IMR-90 (cell line): ENCODE measurements around the gene TOMM22.

Source experiments
- BHLHE40 ChIP-seq: fragments of 150-350 bp; IDR thresholded peaks from 2 replicates; pipeline ENCODE4 v1.6.1; 2016; ENCODE audit warnings: mild to moderate bottlenecking, low read depth, low read length
- CEBPB ChIP-seq: IDR thresholded peaks from 2 replicates; pipeline ENCODE4 v1.6.1; 2012; ENCODE audit warnings: low read depth, low read length, improper control_type of control experiment
- FOS ChIP-seq: fragments of 150-350 bp; IDR thresholded peaks from 2 replicates; pipeline ENCODE4 v1.6.1; 2016; ENCODE audit warnings: low read depth, low read length
- MAFK ChIP-seq: IDR thresholded peaks from 2 replicates; pipeline ENCODE4 v1.6.1; 2012; ENCODE audit warnings: low read depth, low read length, improper control_type of control experiment
- MAZ ChIP-seq: IDR thresholded peaks from 2 replicates; pipeline ENCODE4 v1.6.1; 2012; ENCODE audit warnings: low read depth, mild to moderate bottlenecking, low read length, improper control_type of control experiment, moderate library complexity, borderline replicate concordance
- MXI1 ChIP-seq: IDR thresholded peaks from 2 replicates; pipeline ENCODE4 v1.6.1; 2012; ENCODE audit warnings: low read depth, mild to moderate bottlenecking, low read length, moderate library complexity, borderline replicate concordance
- POLR2A ChIP-seq: IDR thresholded peaks from 2 replicates; pipeline ENCODE4 v1.6.1; 2012; ENCODE audit warnings: mild to moderate bottlenecking, low read depth, low read length
- RAD21 ChIP-seq: IDR thresholded peaks from 2 replicates; pipeline ENCODE4 v1.6.1; 2012; ENCODE audit warnings: low read length, improper control_type of control experiment
- RCOR1 ChIP-seq: IDR thresholded peaks from 2 replicates; pipeline ENCODE4 v1.6.1; 2012; ENCODE audit warnings: mild to moderate bottlenecking, low read length, improper control_type of control experiment; ENCODE audit not compliant: insufficient replicate concordance
- RFX5 ChIP-seq: IDR thresholded peaks from 2 replicates; pipeline ENCODE4 v1.8.0; 2012; ENCODE audit warnings: low read depth, mild to moderate bottlenecking, low read length, moderate library complexity
- SMC3 ChIP-seq: fragments of 150-350 bp; IDR thresholded peaks from 2 replicates; pipeline ENCODE4 v1.6.1; 2016; ENCODE audit warnings: low read depth, mild to moderate bottlenecking, antibody characterized with exemption, low read length, moderate library complexity
- TF ChIP-seq, protein P1 (sequence below): conservative IDR thresholded peaks from 2 replicates; pipeline ENCODE4 v1.5.1; 2012; ENCODE audit warnings: mild to moderate bottlenecking, low read depth, low read length, improper control_type of control experiment

DNA sequence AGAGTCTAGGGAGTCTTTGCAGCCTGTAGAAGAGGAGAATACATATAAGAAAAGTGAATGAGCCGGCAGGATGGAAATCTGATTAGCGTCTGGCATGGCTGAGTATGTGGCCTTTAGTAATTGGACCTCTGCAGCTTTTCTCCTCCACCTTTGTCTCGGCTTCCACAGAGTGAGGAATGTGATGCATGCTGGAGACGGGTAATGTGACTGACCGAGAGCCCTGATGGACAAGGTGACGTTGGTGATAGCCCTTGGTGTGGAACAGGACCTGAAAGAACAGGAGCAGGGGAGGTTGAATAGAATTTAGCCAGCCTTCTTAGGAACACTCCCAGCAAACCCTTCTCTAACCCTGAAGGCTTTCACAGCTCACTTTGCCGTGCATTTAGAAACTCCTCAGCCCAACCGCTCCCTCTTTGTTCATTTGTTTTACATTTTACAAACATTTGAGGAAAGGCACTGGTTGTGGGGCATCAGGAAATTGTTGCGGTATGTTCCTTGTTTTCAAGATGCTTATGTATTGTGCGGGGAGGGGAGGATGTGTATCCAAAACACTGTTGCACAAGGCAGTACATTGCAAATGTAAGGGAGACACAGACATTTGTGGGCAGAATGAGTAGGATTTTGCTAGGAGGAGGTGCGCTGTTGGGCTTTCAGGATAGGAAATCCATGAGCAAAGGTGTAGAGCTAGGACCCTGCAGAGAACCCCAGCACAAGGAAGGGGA lies 30.9 kb downstream of the TOMM22 start:
- TF ChIP-seq, protein P1, sequence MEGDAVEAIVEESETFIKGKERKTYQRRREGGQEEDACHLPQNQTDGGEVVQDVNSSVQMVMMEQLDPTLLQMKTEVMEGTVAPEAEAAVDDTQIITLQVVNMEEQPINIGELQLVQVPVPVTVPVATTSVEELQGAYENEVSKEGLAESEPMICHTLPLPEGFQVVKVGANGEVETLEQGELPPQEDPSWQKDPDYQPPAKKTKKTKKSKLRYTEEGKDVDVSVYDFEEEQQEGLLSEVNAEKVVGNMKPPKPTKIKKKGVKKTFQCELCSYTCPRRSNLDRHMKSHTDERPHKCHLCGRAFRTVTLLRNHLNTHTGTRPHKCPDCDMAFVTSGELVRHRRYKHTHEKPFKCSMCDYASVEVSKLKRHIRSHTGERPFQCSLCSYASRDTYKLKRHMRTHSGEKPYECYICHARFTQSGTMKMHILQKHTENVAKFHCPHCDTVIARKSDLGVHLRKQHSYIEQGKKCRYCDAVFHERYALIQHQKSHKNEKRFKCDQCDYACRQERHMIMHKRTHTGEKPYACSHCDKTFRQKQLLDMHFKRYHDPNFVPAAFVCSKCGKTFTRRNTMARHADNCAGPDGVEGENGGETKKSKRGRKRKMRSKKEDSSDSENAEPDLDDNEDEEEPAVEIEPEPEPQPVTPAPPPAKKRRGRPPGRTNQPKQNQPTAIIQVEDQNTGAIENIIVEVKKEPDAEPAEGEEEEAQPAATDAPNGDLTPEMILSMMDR, result no peak
- TF ChIP-seq FOS, result no peak
- no peak for TF ChIP-seq POLR2A
- no peak for TF ChIP-seq RCOR1
- TF ChIP-seq RFX5, result no peak
- TF ChIP-seq MXI1, result no peak
- no peak for TF ChIP-seq CEBPB
- no peak for TF ChIP-seq RAD21
- TF ChIP-seq BHLHE40, result no peak
- TF ChIP-seq SMC3, result no peak
- TF ChIP-seq MAZ, result no peak
- TF ChIP-seq MAFK, result no peak
